Naive thymus-derived CD4-positive, alpha-beta T cell (primary cell): Measurements from ENCODE around the gene ISG15. TPM values are rescaled to one million over a fixed set of nuclear protein-coding genes. Genes with fewer than 3 reads are reported as not detected.

Experiments
- ATAC-seq: fragments of 150-1000 bp; cut with Tn5 transposase; 2 replicates; pipeline ENCODE4 v1.10.0; 2021; ENCODE audit warnings: mild to moderate bottlenecking, moderate library complexity
- CTCF ChIA-PET: fragments of 350-600 bp; sonication (Branson Sonifier 250); formaldehyde crosslinking; loops from one replicate; lab custom pipeline; 2021; ENCODE audit warnings: antibody characterized with exemption; lab: Charles Lee
- POLR2A ChIA-PET: fragments of 350-600 bp; sonication (Branson Sonifier 250); formaldehyde crosslinking; loops from one replicate; lab custom pipeline; 2021; ENCODE audit warnings: antibody characterized with exemption, inconsistent platforms; lab: Charles Lee
- DNase-seq, 9 donors: peaks; one replicate each; pipeline versions ENCODE4 v3.0.0 to v3.0.0-alpha.2; 2020 to 2022; ENCODE audit warnings: mixed read lengths in 1 of 9
- H3K27ac ChIP-seq: one replicate; pipeline ENCODE4 v1.7.0; 2013; ENCODE audit warnings: mild to moderate bottlenecking, low read depth, low read length, moderate library complexity
- H3K27me3 ChIP-seq, 2 donors: one replicate each; pipeline ENCODE4 v1.7.0; 2013; ENCODE audit warnings: low read length in 2 of 2, mild to moderate bottlenecking in 2 of 2, moderate library complexity in 2 of 2; ENCODE audit not compliant: control insufficient read depth in 2 of 2, insufficient read depth in 2 of 2
- H3K36me3 ChIP-seq, 3 experiments: 1 replicate in 2 of 3; 2 replicates in 1 of 3; pipeline ENCODE4 v1.7.0; 2013; ENCODE audit warnings: low read length in 3 of 3, mild to moderate bottlenecking in 3 of 3, moderate library complexity in 1 of 3; ENCODE audit not compliant: insufficient read depth in 3 of 3, control insufficient read depth in 2 of 3
- H3K4me1 ChIP-seq, 2 donors: one replicate each; pipeline ENCODE4 v1.7.0; 2013; ENCODE audit warnings: low read length in 2 of 2, mild to moderate bottlenecking in 2 of 2, moderate library complexity in 1 of 2; ENCODE audit not compliant: control insufficient read depth in 2 of 2, insufficient read depth in 2 of 2
- H3K4me3 ChIP-seq: 2 replicates; pipeline ENCODE4 v1.7.0; 2013; ENCODE audit warnings: mild to moderate bottlenecking, low read length
- H3K9me3 ChIP-seq, 3 experiments: 1 replicate in 2 of 3; 2 replicates in 1 of 3; pipeline ENCODE4 v1.7.0; 2013; ENCODE audit warnings: low read length in 3 of 3; ENCODE audit not compliant: control insufficient read depth in 2 of 3
- H3K27ac Mint-ChIP-seq, 9 donors: one replicate each; pipeline ENCODE4 v1.8.0; 2020 to 2022; ENCODE audit warnings: mixed read lengths in 9 of 9, mild to moderate bottlenecking in 8 of 9, moderate library complexity in 5 of 9, inconsistent platforms in 2 of 9
- H3K27me3 Mint-ChIP-seq, 5 donors: one replicate each; pipeline ENCODE4 v1.8.0; 2021 to 2022; ENCODE audit warnings: mixed read lengths in 5 of 5, mild to moderate bottlenecking in 1 of 5
- H3K36me3 Mint-ChIP-seq, 5 donors: one replicate each; pipeline ENCODE4 v1.8.0; 2020 to 2022; ENCODE audit warnings: mixed read lengths in 5 of 5, mild to moderate bottlenecking in 3 of 5, inconsistent platforms in 1 of 5
- H3K4me1 Mint-ChIP-seq, 7 donors: one replicate each; pipeline ENCODE4 v1.8.0; 2020 to 2022; ENCODE audit warnings: mixed read lengths in 7 of 7, mild to moderate bottlenecking in 3 of 7, inconsistent platforms in 1 of 7
- H3K4me3 Mint-ChIP-seq, 10 donors: one replicate each; pipeline ENCODE4 v1.8.0; 2020 to 2022; ENCODE audit warnings: mild to moderate bottlenecking in 10 of 10, mixed read lengths in 10 of 10, moderate library complexity in 6 of 10, inconsistent platforms in 2 of 10
- H3K9me3 Mint-ChIP-seq, 11 donors: one replicate each; pipeline ENCODE4 v1.8.0; 2020 to 2022; ENCODE audit warnings: mixed read lengths in 11 of 11, mild to moderate bottlenecking in 4 of 11, inconsistent platforms in 1 of 11, moderate library complexity in 1 of 11
- intact Hi-C, 2 donors: fragments of 100-400 bp; cut with micrococcal nuclease; formaldehyde crosslinking; loops; one replicate each; pipeline ENCODE4 v1.15.1; 2023
- polyA plus RNA-seq, 2 donors: library from polyadenylated mRNA; unstranded; fragments of 300-500 nt; fragmentation: Illumina TruSeq; gene quantifications; one replicate each; pipeline ENCODE4 v1.2.3, GENCODE V29; 2021
- total RNA-seq, 6 experiments: library from RNA in 5 of 6; stranded (reverse) in 5 of 6; gene quantifications; 1 replicate in 5 of 6; 2 replicates in 1 of 6; pipeline ENCODE4 v1.2.3 and lab custom pipeline; 2021 to 2026

ISG15 gene
- total RNA-seq (100 to 1,000 TPM in 1 of 5 experiments, 10 to 100 TPM in 4; 17.4 to 227 (median 25.4) TPM), polyA plus RNA-seq (100 to 1,000 TPM; 114 to 218 TPM), total RNA-seq (lab: John Stamatoyannopoulos, UW) (16.4 reads per million, percentile 46 among the genes with 10 or more reads in this experiment)

GRCh38 chr1:1013105-1013921, at the start of gene ISG15:
Gene ISG15 (plus strand): TSS chr1:1013497. CDS start chr1:1013574, 77 bp downstream.
- CTCF ChIA-PET: interaction anchor here (1.0 to 1.2 kb wide), 4 partner anchors 9 to 51 kb away, joined by 3 to 4 read pairs (median 3); no protein-coding TSS in a partner anchor
- DNase-seq (peak; percentile 73 to 90 (median 85)), ATAC-seq (peak; percentile 98)
- Histone ChIP-seq H3K27me3 (no peaks in the 10 kb centered on the region), H3K27ac (peak within 1 kb of the TSS; percentile 83), H3K9me3 (no peaks in the 10 kb centered on the region), H3K36me3 (no peaks in the 10 kb centered on the region), H3K4me3 (peak within 1 kb of the TSS; percentile 95), H3K4me1 (peaks cover 13 to 18% of the 10 kb centered on the region in 2 donors)
- POLR2A ChIA-PET: interaction anchor here (0.9 to 2.3 kb wide), 5 partner anchors 11 to 362 kb away, joined by 3 to 10 read pairs (median 5); partner anchors contain the start of gene AURKAIP1
- Mint-ChIP-seq H3K27me3 (peaks cover 0 to 4% (median 1%) of the 10 kb centered on the region in 5 donors), H3K4me3 (peak within 1 kb of the TSS; percentile 89 to 100 (median 96)), H3K4me1 (peaks cover 19 to 35% (median 29%) of the 10 kb centered on the region in 7 donors), H3K27ac (peak within 1 kb of the TSS; percentile 96 to 100 (median 99)), H3K9me3 (peaks cover 0 to 2% (median 0%) of the 10 kb centered on the region in 11 donors), H3K36me3 (peaks cover 0 to 17% (median 0%) of the 10 kb centered on the region in 5 donors)
- intact Hi-C loops: loop anchor here (1.0 to 10.0 kb wide), 10 partner anchors 8 to 361 kb away; partner anchors contain the start of genes ACAP3 (in 2 of the 2), C1orf159 (in 2 of the 2), PUSL1 (in 2 of the 2) and AURKAIP1 (in 1 of the 2)

- H3K9me3 ChIP-seq: no peaks in the 10 kb centered on the region
- Mint-ChIP-seq H3K27me3 (peaks cover 4 to 6% (median 5%) of the 10 kb centered on the region in 5 donors), H3K27ac (no peak overlapping the region), H3K4me3 (peak overlapping the region in 1 of 10 donors; percentile 19), H3K9me3 (peaks cover 0 to 2% (median 0%) of the 10 kb centered on the region in 11 donors), H3K36me3 (peaks cover 0 to 8% (median 0%) of the 10 kb centered on the region in 5 donors), H3K4me1 (peaks cover 0 to 14% (median 3%) of the 10 kb centered on the region in 7 donors)
- ChIA-PET CTCF (no interaction called here), POLR2A (no interaction called here)
- intact Hi-C loops: no loop called here
- H3K4me3 ChIP-seq: no peak overlapping the region
- H3K36me3 ChIP-seq: peaks cover 0 to 14% (median 0%) of the 10 kb centered on the region in 3 experiments
- peaks cover 4 to 5% of the 10 kb centered on the region in 2 donors for H3K4me1 ChIP-seq
- ATAC-seq: no peak
- H3K27me3 ChIP-seq: no peaks in the 10 kb centered on the region
- DNase-seq: no peak
- H3K27ac ChIP-seq: no peak overlapping the region
These were observed 49.4 kb upstream of the ISG15 start for GRCh38 chr1:963746-964525.

- DNase-seq (no peak), ATAC-seq (no peak)
- no peaks in the 10 kb centered on the region for H3K27me3 ChIP-seq
- H3K27me3 Mint-ChIP-seq: peaks cover 4 to 15% (median 5%) of the 10 kb centered on the region in 5 donors
- peaks cover 0 to 8% (median 0%) of the 10 kb centered on the region in 5 donors for H3K36me3 Mint-ChIP-seq
- no peak overlapping the region for H3K4me3 ChIP-seq
- no peak overlapping the region for H3K27ac ChIP-seq
- H3K4me3 Mint-ChIP-seq: peak overlapping the region in 6 of 10 donors; percentile 20 to 83 (median 44)
- ChIA-PET CTCF (no interaction called here), POLR2A (no interaction called here)
- peaks cover 0 to 14% (median 0%) of the 10 kb centered on the region in 7 donors for H3K4me1 Mint-ChIP-seq
- H3K4me1 ChIP-seq: peaks cover 4 to 5% of the 10 kb centered on the region in 2 donors
- intact Hi-C loops: no loop called here
- H3K27ac Mint-ChIP-seq: no peak overlapping the region
- H3K9me3 Mint-ChIP-seq: peaks cover 0 to 4% (median 0%) of the 10 kb centered on the region in 11 donors
- H3K9me3 ChIP-seq: no peaks in the 10 kb centered on the region
- peaks cover 0 to 12% (median 0%) of the 10 kb centered on the region in 3 experiments for H3K36me3 ChIP-seq
These were observed 48.4 kb upstream of the ISG15 start for GRCh38 chr1:964691-965525.

- H3K9me3 ChIP-seq: no peaks in the 10 kb centered on the region
- DNase-seq: no peak
- H3K4me1 Mint-ChIP-seq: peaks cover 0 to 14% (median 0%) of the 10 kb centered on the region in 7 donors
- no peak overlapping the region for H3K4me3 ChIP-seq
- H3K36me3 Mint-ChIP-seq: peaks cover 0 to 8% (median 0%) of the 10 kb centered on the region in 5 donors
- ChIA-PET CTCF (no interaction called here), POLR2A (no interaction called here)
- no peak overlapping the region for H3K27ac Mint-ChIP-seq
- no peaks in the 10 kb centered on the region for H3K27me3 ChIP-seq
- H3K4me1 ChIP-seq: peaks cover 4 to 5% of the 10 kb centered on the region in 2 donors
- H3K36me3 ChIP-seq: peaks cover 0 to 12% (median 0%) of the 10 kb centered on the region in 3 experiments
- ATAC-seq: no peak
- H3K9me3 Mint-ChIP-seq: peaks cover 0 to 4% (median 0%) of the 10 kb centered on the region in 11 donors
- H3K27me3 Mint-ChIP-seq: peaks cover 4 to 15% (median 5%) of the 10 kb centered on the region in 5 donors
- peak overlapping the region in 5 of 10 donors; percentile 38 to 83 (median 50) for H3K4me3 Mint-ChIP-seq
- intact Hi-C loops: no loop called here
- no peak overlapping the region for H3K27ac ChIP-seq
These were observed 47.7 kb upstream of the ISG15 start for GRCh38 chr1:965526-966134.

GRCh38 chr1:966135-966703, 47.1 kb upstream of the ISG15 start, which contains the start of gene PLEKHN1:
Gene PLEKHN1 (plus strand): TSS chr1:966482. CDS start chr1:966532, 50 bp downstream.
- peak; percentile 47 for ATAC-seq
- Histone ChIP-seq H3K4me3 (peak within 1 kb of the TSS; percentile 78), H3K27ac (peak within 1 kb of the TSS; percentile 36), H3K4me1 (peaks cover 4 to 5% of the 10 kb centered on the region in 2 donors), H3K9me3 (no peaks in the 10 kb centered on the region), H3K36me3 (peaks cover 0 to 12% (median 0%) of the 10 kb centered on the region in 3 experiments), H3K27me3 (no peaks in the 10 kb centered on the region)
- ChIA-PET CTCF (interaction anchor here (1.7 kb wide), 1 partner anchor 10 kb away, joined by 8 read pairs; no protein-coding TSS in a partner anchor), POLR2A (no interaction called here)
- peak within 1 kb of the TSS in 1 of 9 donors; percentile 86 for H3K27ac Mint-ChIP-seq
- H3K27me3 Mint-ChIP-seq: peaks cover 4 to 15% (median 5%) of the 10 kb centered on the region in 5 donors
- peak in 1 of 9 donors; percentile 47 for DNase-seq
- peaks cover 0 to 8% (median 0%) of the 10 kb centered on the region in 5 donors for H3K36me3 Mint-ChIP-seq
- H3K4me3 Mint-ChIP-seq: peak within 1 kb of the TSS; percentile 51 to 91 (median 79)
- peaks cover 0 to 4% (median 0%) of the 10 kb centered on the region in 11 donors for H3K9me3 Mint-ChIP-seq
- intact Hi-C loops: no loop called here
- H3K4me1 Mint-ChIP-seq: peaks cover 0 to 14% (median 0%) of the 10 kb centered on the region in 7 donors
